GM23248 (cell line): ENCODE measurements around the gene SMCP.

ENCODE experiments used
- EZH2 ChIP-seq: fragments of 200-600 bp; sonication (generic); IDR thresholded peaks from 2 replicates; pipeline ENCODE4 v1.6.1; 2018; ENCODE audit warnings: antibody characterized with exemption, mild to moderate bottlenecking; ENCODE audit not compliant: insufficient read depth, poor library complexity, severe bottlenecking
- EZH2phosphoT487 ChIP-seq: fragments of 200-600 bp; sonication (generic); IDR thresholded peaks from 2 replicates; pipeline ENCODE4 v1.6.1; 2018; ENCODE audit warnings: antibody characterized with exemption, moderate library complexity, mild to moderate bottlenecking, low read depth; ENCODE audit not compliant: insufficient read depth

- no peak for TF ChIP-seq EZH2
- TF ChIP-seq EZH2phosphoT487 = no peak
These were observed 24.5 kb downstream of the SMCP start for GRCh38 chr1:152902636-152903035.
